ENCODE data around the gene PALMD. TPM values are rescaled to one million over a fixed set of nuclear protein-coding genes. Genes with fewer than 3 reads are reported as not detected.
A peak's percentile ranks its signal among the peaks of the same experiment; 100 is the strongest.

PALMD gene
- polyA plus RNA-seq, 3 donors, result not detected

DNA sequence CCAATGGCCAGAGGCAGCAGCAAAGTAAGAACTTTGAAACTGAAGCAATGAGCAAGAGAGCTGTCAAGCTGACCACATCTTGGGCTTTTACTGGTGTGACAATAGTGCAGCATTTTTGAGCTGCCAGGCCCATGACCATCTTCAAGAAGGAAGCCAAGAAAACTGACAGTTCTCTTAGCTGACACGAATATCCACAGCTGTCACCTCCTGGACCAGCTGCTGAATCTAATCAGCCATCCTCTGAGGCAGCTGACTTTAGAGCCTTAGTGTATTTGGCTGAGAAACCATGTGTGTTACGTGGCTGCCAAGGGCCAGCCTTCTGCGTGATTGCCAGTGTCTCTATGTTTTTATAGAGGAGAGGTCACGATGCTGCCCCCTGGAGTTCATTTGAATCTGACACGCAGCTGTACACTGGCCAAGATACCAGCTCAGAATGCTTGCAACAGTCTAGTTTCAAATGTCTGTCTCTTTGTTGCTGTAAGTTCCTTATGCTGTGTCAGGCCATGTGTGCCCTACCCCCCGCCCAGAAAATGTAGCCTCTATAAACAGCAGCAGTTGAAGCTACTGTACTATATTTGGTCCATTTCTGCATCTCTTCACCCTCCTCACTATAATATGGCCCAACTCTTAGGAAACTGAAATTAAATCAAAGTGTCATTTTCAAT, 39.7 kb downstream of the PALMD start:
- H3K4me2 ChIP-seq (replicated peaks; ENCODE audit: extremely low read depth, low read length, poor library complexity, severe bottlenecking), result no peak overlapping the region
- Mint-ChIP-seq H3K4me1 (peaks cover 5% of the 10 kb centered on the region), H3K27ac (no peak overlapping the region), H3K4me3 (peak overlapping the region in 1 of 2 donors; percentile 2), H3K9me3 (no peaks in the 10 kb centered on the region), H3K27me3 (ENCODE audit: low read depth in 3 of 3) (peaks cover 0 to 3% (median 2%) of the 10 kb centered on the region in 3 donors), H3K36me3 (no peaks in the 10 kb centered on the region)
- H3K9ac ChIP-seq (ENCODE audit: insufficient read depth, low read length, poor library complexity, severe bottlenecking), result no peak overlapping the region
- H3K4me3 ChIP-seq (replicated peaks in 1 of 3; ENCODE audit: low read depth in 2 of 3, low read length in 3 of 3), result no peak overlapping the region
- H3K27ac ChIP-seq (ENCODE audit: low read depth in 1 of 2, low read length in 2 of 2), result no peak overlapping the region
- no peaks in the 10 kb centered on the region for H3K79me2 ChIP-seq (ENCODE audit: insufficient read depth, low read length)
- no peaks in the 10 kb centered on the region for H3K9me3 ChIP-seq (replicated peaks in 1 of 2; ENCODE audit: control insufficient read depth in 1 of 2, insufficient read depth in 1 of 2, low read length in 2 of 2)
- H3K36me3 ChIP-seq (replicated peaks in 1 of 2; ENCODE audit: control insufficient read depth in 1 of 2, insufficient read depth in 2 of 2, low read length in 2 of 2), result no peaks in the 10 kb centered on the region
- intact Hi-C loops (cut with micrococcal nuclease), result no loop called here
- no peaks in the 10 kb centered on the region for H4K20me1 ChIP-seq (ENCODE audit: insufficient read depth, low read length)
- H2AFZ ChIP-seq (ENCODE audit: insufficient read depth, low read depth, low read length, poor library complexity, severe bottlenecking), result peak overlapping the region; percentile 32
- no peaks in the 10 kb centered on the region for H3K27me3 ChIP-seq (ENCODE audit: control insufficient read depth in 2 of 2, insufficient read depth in 2 of 2, low read length in 2 of 2)
- peak in 2 of 3 donors; percentile 37 to 50 for DNase-seq
- TF ChIP-seq, protein P1, sequence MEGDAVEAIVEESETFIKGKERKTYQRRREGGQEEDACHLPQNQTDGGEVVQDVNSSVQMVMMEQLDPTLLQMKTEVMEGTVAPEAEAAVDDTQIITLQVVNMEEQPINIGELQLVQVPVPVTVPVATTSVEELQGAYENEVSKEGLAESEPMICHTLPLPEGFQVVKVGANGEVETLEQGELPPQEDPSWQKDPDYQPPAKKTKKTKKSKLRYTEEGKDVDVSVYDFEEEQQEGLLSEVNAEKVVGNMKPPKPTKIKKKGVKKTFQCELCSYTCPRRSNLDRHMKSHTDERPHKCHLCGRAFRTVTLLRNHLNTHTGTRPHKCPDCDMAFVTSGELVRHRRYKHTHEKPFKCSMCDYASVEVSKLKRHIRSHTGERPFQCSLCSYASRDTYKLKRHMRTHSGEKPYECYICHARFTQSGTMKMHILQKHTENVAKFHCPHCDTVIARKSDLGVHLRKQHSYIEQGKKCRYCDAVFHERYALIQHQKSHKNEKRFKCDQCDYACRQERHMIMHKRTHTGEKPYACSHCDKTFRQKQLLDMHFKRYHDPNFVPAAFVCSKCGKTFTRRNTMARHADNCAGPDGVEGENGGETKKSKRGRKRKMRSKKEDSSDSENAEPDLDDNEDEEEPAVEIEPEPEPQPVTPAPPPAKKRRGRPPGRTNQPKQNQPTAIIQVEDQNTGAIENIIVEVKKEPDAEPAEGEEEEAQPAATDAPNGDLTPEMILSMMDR (IDR thresholded peaks at IDR 0.05), result peak; percentile 79
- WGBS (ENCODE audit: insufficient coverage), result 57% methylated on average over 5 of the region's 6 CpGs
- no peaks in the 10 kb centered on the region for H3K4me1 ChIP-seq (ENCODE audit: control insufficient read depth in 1 of 2, insufficient read depth in 2 of 2, low read length in 2 of 2)

DNA sequence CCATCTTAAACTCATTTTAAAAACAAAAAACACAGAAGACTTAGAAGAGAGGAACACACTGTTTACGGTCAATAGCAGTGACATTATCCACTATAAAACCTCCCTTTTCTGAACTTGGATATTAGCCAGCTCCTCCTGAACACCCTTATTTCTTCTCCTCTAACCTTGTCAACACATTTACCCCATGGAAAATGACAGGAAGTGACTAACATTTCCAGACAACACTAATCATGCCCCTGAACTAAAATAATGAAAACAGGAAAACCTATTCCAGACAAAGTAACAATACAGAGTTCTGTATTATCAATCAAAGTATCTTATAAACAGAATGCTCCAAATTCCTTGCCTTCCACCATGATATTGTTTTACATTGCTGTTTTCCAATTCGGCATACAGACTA, 45.3 kb downstream of the PALMD start:
- Histone ChIP-seq H2AFZ (ENCODE audit: insufficient read depth, low read depth, low read length, poor library complexity, severe bottlenecking) (no peak overlapping the region), H3K4me2 (replicated peaks; ENCODE audit: extremely low read depth, low read length, poor library complexity, severe bottlenecking) (no peak overlapping the region), H4K20me1 (ENCODE audit: insufficient read depth, low read length) (no peaks in the 10 kb centered on the region), H3K27ac (ENCODE audit: low read depth in 1 of 2, low read length in 2 of 2) (no peak overlapping the region), H3K79me2 (ENCODE audit: insufficient read depth, low read length) (no peaks in the 10 kb centered on the region), H3K4me1 (ENCODE audit: control insufficient read depth in 1 of 2, insufficient read depth in 2 of 2, low read length in 2 of 2) (no peaks in the 10 kb centered on the region), H3K36me3 (replicated peaks in 1 of 2; ENCODE audit: control insufficient read depth in 1 of 2, insufficient read depth in 2 of 2, low read length in 2 of 2) (no peaks in the 10 kb centered on the region), H3K27me3 (ENCODE audit: control insufficient read depth in 2 of 2, insufficient read depth in 2 of 2, low read length in 2 of 2) (peaks cover 0 to 5% of the 10 kb centered on the region in 2 donors), H3K4me3 (replicated peaks in 1 of 3; ENCODE audit: low read depth in 2 of 3, low read length in 3 of 3) (no peak overlapping the region), H3K9ac (ENCODE audit: insufficient read depth, low read length, poor library complexity, severe bottlenecking) (no peak overlapping the region), H3K9me3 (replicated peaks in 1 of 2; ENCODE audit: control insufficient read depth in 1 of 2, insufficient read depth in 1 of 2, low read length in 2 of 2) (no peaks in the 10 kb centered on the region)
- no peak overlapping the region for H3K27ac Mint-ChIP-seq
- no peaks in the 10 kb centered on the region for H3K36me3 Mint-ChIP-seq
- WGBS (ENCODE audit: insufficient coverage), result 100% methylated on average over 1 of the region's 2 CpGs
- H3K27me3 Mint-ChIP-seq (ENCODE audit: low read depth in 3 of 3), result peaks cover 5 to 14% (median 6%) of the 10 kb centered on the region in 3 donors
- no peak overlapping the region for H3K4me3 Mint-ChIP-seq
- no peaks in the 10 kb centered on the region for H3K4me1 Mint-ChIP-seq
- intact Hi-C loops (cut with micrococcal nuclease), result no loop called here
- TF ChIP-seq, protein P1 (IDR thresholded peaks at IDR 0.05), result no peak
- H3K9me3 Mint-ChIP-seq, result no peaks in the 10 kb centered on the region
- DNase-seq, result no peak
